ENCODE measurements around the gene GNAS-AS1. TPM values are rescaled to one million over a fixed set of nuclear protein-coding genes. Genes with fewer than 3 reads are reported as not detected.

Gene GNAS-AS1
- total and polyA plus RNA-seq, 2 donors (not counting 1 experiment from before 2014, with no cell fraction given), result 1.5 TPM; not detected in 1

- Mint-ChIP-seq H3K4me1 (no peaks in the 10 kb centered on the region), H3K27ac (no peak overlapping the region), H3K27me3 (peaks cover 31% of the 10 kb centered on the region), H3K9me3 (ENCODE audit: insufficient read depth) (no peaks in the 10 kb centered on the region), H3K4me3 (no peak overlapping the region)
- 80% methylated on average over 17 of the region's 22 CpGs for WGBS (ENCODE audit: insufficient coverage)
- no peak for TF ChIP-seq EZH2 (IDR thresholded peaks at IDR 0.05; ENCODE audit: borderline replicate concordance, insufficient read depth, low read depth, low read length, poor library complexity, severe bottlenecking)
- TF ChIP-seq CTCF (IDR thresholded peaks at IDR 0.05), result no peak
- ATAC-seq (ENCODE audit: low read depth) (no peak), DNase-seq (no peak)
- Histone ChIP-seq H2AFZ (ENCODE audit: insufficient read depth, low read depth, low read length, poor library complexity, severe bottlenecking) (no peak overlapping the region), H4K20me1 (ENCODE audit: control insufficient read depth, insufficient read depth, low read length, poor library complexity, severe bottlenecking) (no peaks in the 10 kb centered on the region), H3K4me2 (replicated peaks; ENCODE audit: low read depth, low read length, poor library complexity, severe bottlenecking) (no peak overlapping the region), H3K9me3 (ENCODE audit: control extremely low read depth in 1 of 3, control insufficient read depth in 2 of 3, insufficient read depth in 1 of 3, low read length in 2 of 3) (no peaks in the 10 kb centered on the region), H3K9ac (ENCODE audit: low read length) (no peak overlapping the region), H3K79me2 (ENCODE audit: control insufficient read depth, insufficient read depth, low read length) (no peaks in the 10 kb centered on the region), H3K4me1 (ENCODE audit: control insufficient read depth in 2 of 2, insufficient read depth in 2 of 2, low read length in 2 of 2) (no peaks in the 10 kb centered on the region), H3K4me3 (ENCODE audit: control extremely low read depth in 1 of 5, extremely low read depth in 1 of 5, insufficient read depth in 1 of 5, low read depth in 2 of 5, low read length in 4 of 5) (no peak overlapping the region), H3K27ac (ENCODE audit: low read length in 2 of 2) (no peak overlapping the region), H3K36me3 (replicated peaks in 1 of 2; ENCODE audit: control extremely low read depth in 1 of 2, control insufficient read depth in 1 of 2, extremely low read depth in 1 of 2, insufficient read depth in 2 of 2, low read length in 1 of 2) (no peaks in the 10 kb centered on the region), H3K27me3 (replicated peaks in 1 of 4; ENCODE audit: control extremely low read depth in 1 of 4, control insufficient read depth in 3 of 4, insufficient read depth in 4 of 4, low read length in 3 of 4) (peaks cover 0 to 3% (median 0%) of the 10 kb centered on the region in 4 experiments)
- ChIA-PET CTCF (no interaction called here), POLR2A (no interaction called here)
- intact Hi-C loops (cut with micrococcal nuclease), result no loop called here
Measured at GRCh38 chr20:58800134-58800871, 50.4 kb downstream of the GNAS-AS1 start.

All from B cell (primary cell).